Neural cell (in vitro differentiated cells): ENCODE results near the gene AP5B1. TPM values are rescaled to one million over a fixed set of nuclear protein-coding genes. Genes with fewer than 3 reads are reported as not detected.

Source experiments
- H2AFZ ChIP-seq: fragments of 200-600, 300-800 bp; sonication (generic), shearing (Covaris generic); 2 replicates; pipeline ENCODE4 v1.6.0; 2014; ENCODE audit warnings: low read depth, mild to moderate bottlenecking, antibody characterized with exemption, low read length, moderate library complexity
- H3F3A ChIP-seq: fragments of 200-600 bp; shearing (Covaris generic); 2 replicates; pipeline ENCODE4 v1.6.1; 2016; ENCODE audit warnings: mild to moderate bottlenecking, moderate library complexity, mixed read lengths, antibody characterized with exemption, low read length; ENCODE audit not compliant: insufficient read depth, poor library complexity, severe bottlenecking
- H3K27ac ChIP-seq: fragments of 200-600, 300-800 bp; sonication (generic), shearing (Covaris generic); 2 replicates; pipeline ENCODE4 v1.5.1; 2014; ENCODE audit warnings: mild to moderate bottlenecking, low read length, moderate library complexity
- H3K27me3 ChIP-seq: fragments of 300-800, 200-600 bp; sonication (generic), shearing (Covaris generic); 2 replicates; pipeline ENCODE4 v1.6.0; 2014; ENCODE audit warnings: mild to moderate bottlenecking, low read depth, low read length, moderate library complexity; ENCODE audit not compliant: insufficient read depth
- H3K36me3 ChIP-seq: fragments of 300-800, 200-600 bp; sonication (generic), shearing (Covaris generic); 2 replicates; pipeline ENCODE4 v1.5.1; 2014; ENCODE audit warnings: mild to moderate bottlenecking, antibody characterized with exemption, low read length, moderate library complexity; ENCODE audit not compliant: insufficient read depth
- H3K4me2 ChIP-seq: fragments of 300-800, 200-600 bp; sonication (generic), shearing (Covaris generic); 2 replicates; pipeline ENCODE4 v1.6.0; 2014; ENCODE audit warnings: mild to moderate bottlenecking, low read length
- H3K4me3 ChIP-seq: fragments of 300-800, 200-600 bp; sonication (generic), shearing (Covaris generic); 2 replicates; pipeline ENCODE4 v1.5.1; 2014; ENCODE audit warnings: mild to moderate bottlenecking, low read length, moderate library complexity
- H3K79me2 ChIP-seq: fragments of 200-600 bp; shearing (Covaris generic); replicated peaks from 2 replicates; pipeline ENCODE4 v1.6.0; 2014; ENCODE audit warnings: mild to moderate bottlenecking, low read length, moderate library complexity; ENCODE audit not compliant: insufficient read depth
- H3K9ac ChIP-seq: fragments of 300-800, 200-600 bp; sonication (generic), shearing (Covaris generic); 2 replicates; pipeline ENCODE4 v1.6.1; 2016; ENCODE audit warnings: mild to moderate bottlenecking, low read length, mixed read lengths
- H3K9me2 ChIP-seq: fragments of 200-600 bp; shearing (Covaris generic); 2 replicates; pipeline ENCODE4 v1.6.1; 2016; ENCODE audit warnings: mild to moderate bottlenecking, low read length, mixed read lengths; ENCODE audit not compliant: insufficient read depth
- H3K9me3 ChIP-seq: fragments of 200-600, 300-800 bp; sonication (generic), shearing (Covaris generic); 2 replicates; pipeline ENCODE4 v1.6.1; 2016; ENCODE audit warnings: mild to moderate bottlenecking, mixed run types, low read length, moderate library complexity, mixed read lengths
- H4K20me1 ChIP-seq: fragments of 200-600 bp; shearing (Covaris generic); 2 replicates; pipeline ENCODE4 v1.6.1; 2016; ENCODE audit warnings: mild to moderate bottlenecking, mixed run types; ENCODE audit not compliant: insufficient read depth
- CTCF ChIP-seq: fragments of 450-650 bp; IDR thresholded peaks from 2 replicates; pipeline ENCODE4 v1.5.1; 2014; ENCODE audit warnings: antibody characterized with exemption, mild to moderate bottlenecking, moderate library complexity; ENCODE audit not compliant: poor library complexity, severe bottlenecking
- EP300 ChIP-seq: fragments of 450-650 bp; conservative IDR thresholded peaks from 2 replicates; pipeline ENCODE4 v1.6.1; 2014; ENCODE audit warnings: antibody characterized with exemption, mild to moderate bottlenecking, moderate library complexity; ENCODE audit not compliant: poor library complexity, severe bottlenecking
- EZH2 ChIP-seq: fragments of 200-600, 300-800 bp; shearing (Covaris generic), sonication (generic); IDR thresholded peaks from 2 replicates; pipeline ENCODE4 v1.6.1; 2014; ENCODE audit warnings: antibody characterized with exemption, low read length, borderline replicate concordance, mild to moderate bottlenecking; ENCODE audit not compliant: insufficient read depth, poor library complexity, severe bottlenecking
- MXI1 ChIP-seq: fragments of 450-650 bp; conservative IDR thresholded peaks from 2 replicates; pipeline ENCODE4 v1.6.1; 2014; ENCODE audit warnings: antibody characterized with exemption, mild to moderate bottlenecking; ENCODE audit not compliant: poor library complexity, severe bottlenecking
- POLR2AphosphoS5 ChIP-seq: IDR thresholded peaks from 2 replicates; pipeline ENCODE4 v1.6.1; 2012
- RAD21 ChIP-seq: fragments of 450-650 bp; conservative IDR thresholded peaks from 2 replicates; pipeline ENCODE4 v1.6.1; 2014; ENCODE audit warnings: antibody characterized with exemption, mild to moderate bottlenecking, moderate library complexity
- REST ChIP-seq: IDR thresholded peaks from 2 replicates; pipeline ENCODE4 v1.6.1; 2012; ENCODE audit warnings: borderline replicate concordance
- SMC3 ChIP-seq: fragments of 450-650 bp; conservative IDR thresholded peaks from 2 replicates; pipeline ENCODE4 v1.6.1; 2014; ENCODE audit warnings: antibody characterized with exemption, mild to moderate bottlenecking, moderate library complexity; ENCODE audit not compliant: poor library complexity
- TAF1 ChIP-seq: IDR thresholded peaks from 2 replicates; pipeline ENCODE4 v1.6.1; 2012; ENCODE audit warnings: low read depth
- polyA plus RNA-seq: library from polyadenylated mRNA; depleted of rRNA; stranded (reverse); fragments of >200 nt; gene quantifications from 2 replicates; pipeline ENCODE4 v1.2.3, GENCODE V29; 2014

Gene AP5B1
- polyA plus RNA-seq, 1 donor from 2014 or later = 0.52 TPM

DNA sequence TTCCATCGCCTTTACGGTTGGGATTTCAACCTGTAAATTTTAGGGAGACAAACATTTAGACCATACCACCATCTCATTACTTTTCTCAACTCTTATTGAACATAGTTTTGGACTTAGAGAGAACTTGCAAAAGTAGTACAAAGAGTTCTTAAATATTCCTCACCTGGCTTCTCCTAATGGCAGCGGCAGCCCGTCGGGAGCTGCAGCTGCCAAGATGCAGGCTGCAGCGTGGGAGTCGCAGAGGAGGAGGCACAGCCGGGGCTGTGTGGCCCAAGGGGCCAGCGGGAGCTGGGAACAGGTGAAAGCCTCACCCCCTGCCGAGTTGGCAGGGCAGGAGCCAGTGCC lies 37.1 kb downstream of the AP5B1 start:
- Histone ChIP-seq H3K9ac (no peak overlapping the region), H3K79me2 (no peaks in the 10 kb centered on the region), H2AFZ (no peak overlapping the region), H3K9me2 (no peaks in the 10 kb centered on the region), H4K20me1 (no peaks in the 10 kb centered on the region), H3F3A (no peaks in the 10 kb centered on the region), H3K36me3 (no peaks in the 10 kb centered on the region), H3K9me3 (no peaks in the 10 kb centered on the region), H3K4me3 (no peak overlapping the region), H3K4me2 (no peak overlapping the region), H3K27me3 (no peaks in the 10 kb centered on the region), H3K27ac (no peak overlapping the region)
- TF ChIP-seq SMC3 (no peak), RAD21 (no peak), MXI1 (no peak), TAF1 (no peak), CTCF (no peak), EP300 (no peak), POLR2AphosphoS5 (no peak), REST (no peak), EZH2 (no peak)

DNA sequence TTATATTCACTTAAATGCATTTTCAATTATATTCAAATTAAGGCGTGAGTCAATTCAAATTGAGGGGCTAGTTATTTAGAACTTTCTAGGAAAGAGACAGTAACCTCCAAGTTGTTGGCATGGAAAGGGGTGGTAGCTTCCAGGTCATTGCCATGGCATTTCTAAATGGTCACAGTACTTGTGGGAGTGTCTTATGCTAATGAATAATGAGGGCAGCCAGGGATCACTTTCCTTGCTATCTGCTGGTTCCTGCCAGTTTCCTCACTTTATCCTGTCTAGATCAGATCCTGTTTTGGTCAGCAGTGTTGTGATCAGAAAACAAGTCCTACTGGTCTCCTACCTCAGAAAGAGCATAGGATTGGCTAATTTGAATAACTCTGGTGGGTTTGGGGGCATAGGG lies 38.4 kb downstream of the AP5B1 start:
- no peaks in the 10 kb centered on the region for H3K9me3 ChIP-seq
- H3K27ac ChIP-seq = no peak overlapping the region
- H3K9me2 ChIP-seq = no peaks in the 10 kb centered on the region
- no peaks in the 10 kb centered on the region for H4K20me1 ChIP-seq
- no peaks in the 10 kb centered on the region for H3F3A ChIP-seq
- H3K9ac ChIP-seq = no peak overlapping the region
- no peaks in the 10 kb centered on the region for H3K79me2 ChIP-seq
- no peak overlapping the region for H2AFZ ChIP-seq
- H3K27me3 ChIP-seq = no peaks in the 10 kb centered on the region
- H3K4me3 ChIP-seq = no peak overlapping the region
- no peaks in the 10 kb centered on the region for H3K36me3 ChIP-seq
- TF ChIP-seq REST (no peak), TAF1 (no peak), CTCF (no peak), EZH2 (no peak), EP300 (no peak), RAD21 (no peak), MXI1 (no peak)
- H3K4me2 ChIP-seq = no peak overlapping the region
